KMS-11 (cell line): ENCODE results near the gene BCL2L11.

Experiments
- H2AFZ ChIP-seq: fragments of 200-600 bp; sonication (generic); 2 replicates; pipeline ENCODE4 v1.6.1; 2016; ENCODE audit warnings: antibody characterized with exemption, mixed run types, low read depth
- H3K27ac ChIP-seq: fragments of 200-600 bp; sonication (generic); 2 replicates; pipeline ENCODE4 v1.6.1; 2016; ENCODE audit warnings: mild to moderate bottlenecking, mixed run types
- H3K27me3 ChIP-seq: fragments of 200-600 bp; sonication (generic); 2 replicates; pipeline ENCODE4 v1.6.1; 2017; ENCODE audit warnings: mild to moderate bottlenecking, low read depth, mixed run types, moderate library complexity; ENCODE audit not compliant: insufficient read depth
- H3K36me3 ChIP-seq: fragments of 200-600 bp; sonication (generic); 2 replicates; pipeline ENCODE4 v1.6.1; 2017; ENCODE audit warnings: mild to moderate bottlenecking, mixed run types; ENCODE audit not compliant: insufficient read depth
- H3K4me1 ChIP-seq: fragments of 200-600 bp; sonication (generic); 2 replicates; pipeline ENCODE4 v1.6.1; 2016; ENCODE audit warnings: mild to moderate bottlenecking, low read depth, mixed run types; ENCODE audit not compliant: poor library complexity, severe bottlenecking
- H3K4me2 ChIP-seq: fragments of 200-600 bp; sonication (generic); 2 replicates; pipeline ENCODE4 v1.7.0; 2016; ENCODE audit warnings: mild to moderate bottlenecking, mixed run types
- H3K4me3 ChIP-seq: fragments of 200-600 bp; sonication (generic); IDR thresholded peaks from 2 replicates; pipeline ENCODE4 v1.6.1; 2017; ENCODE audit warnings: low read depth, low read length, mixed read lengths; ENCODE audit not compliant: insufficient read depth
- H3K79me2 ChIP-seq: fragments of 200-600 bp; sonication (generic); 2 replicates; pipeline ENCODE4 v1.6.1; 2016; ENCODE audit warnings: low read depth, mixed run types; ENCODE audit not compliant: insufficient read depth
- H3K9ac ChIP-seq: fragments of 200-600 bp; sonication (generic); 2 replicates; pipeline ENCODE4 v1.6.1; 2016; ENCODE audit warnings: mild to moderate bottlenecking, mixed run types
- H4K20me1 ChIP-seq: fragments of 200-600 bp; sonication (generic); 2 replicates; pipeline ENCODE4 v1.6.1; 2016; ENCODE audit warnings: mild to moderate bottlenecking, mixed run types; ENCODE audit not compliant: insufficient read depth
- TF ChIP-seq, protein P1 (sequence below): fragments of 200-600 bp; sonication (generic); conservative IDR thresholded peaks from 2 replicates; pipeline ENCODE4 v1.6.1; 2017; ENCODE audit warnings: low read depth, mild to moderate bottlenecking, antibody characterized with exemption, low read length, moderate library complexity, mixed read lengths

The BCL2L11 gene

DNA sequence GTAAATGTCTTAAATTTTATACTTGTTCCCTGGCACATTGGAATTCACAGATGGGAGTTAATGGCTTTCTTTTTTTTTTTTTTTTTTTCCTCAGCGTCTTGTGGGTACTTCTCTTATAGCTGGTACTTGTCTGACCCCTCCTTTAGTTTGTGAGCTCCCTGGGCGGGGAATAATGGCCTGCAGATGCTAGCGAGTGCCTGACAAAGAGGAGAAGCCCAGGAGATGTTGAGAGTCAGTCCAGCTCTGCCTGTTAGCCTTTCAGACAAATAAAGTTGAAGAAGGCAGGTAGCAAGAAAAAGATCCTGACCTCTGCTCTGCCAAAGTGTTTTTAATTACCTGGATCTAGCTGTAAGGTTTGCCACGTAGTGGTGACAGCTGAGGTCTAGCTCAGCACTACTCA is 6.6 kb downstream of the BCL2L11 start:
- no peak overlapping the region for H3K9ac ChIP-seq
- no peaks in the 10 kb centered on the region for H3K36me3 ChIP-seq
- H3K79me2 ChIP-seq: peaks cover 30% of the 10 kb centered on the region; the same call in 1 of the 2 replicates
- peaks cover 7% of the 10 kb centered on the region for H3K4me1 ChIP-seq
- no peaks in the 10 kb centered on the region for H4K20me1 ChIP-seq
- TF ChIP-seq, protein P1, sequence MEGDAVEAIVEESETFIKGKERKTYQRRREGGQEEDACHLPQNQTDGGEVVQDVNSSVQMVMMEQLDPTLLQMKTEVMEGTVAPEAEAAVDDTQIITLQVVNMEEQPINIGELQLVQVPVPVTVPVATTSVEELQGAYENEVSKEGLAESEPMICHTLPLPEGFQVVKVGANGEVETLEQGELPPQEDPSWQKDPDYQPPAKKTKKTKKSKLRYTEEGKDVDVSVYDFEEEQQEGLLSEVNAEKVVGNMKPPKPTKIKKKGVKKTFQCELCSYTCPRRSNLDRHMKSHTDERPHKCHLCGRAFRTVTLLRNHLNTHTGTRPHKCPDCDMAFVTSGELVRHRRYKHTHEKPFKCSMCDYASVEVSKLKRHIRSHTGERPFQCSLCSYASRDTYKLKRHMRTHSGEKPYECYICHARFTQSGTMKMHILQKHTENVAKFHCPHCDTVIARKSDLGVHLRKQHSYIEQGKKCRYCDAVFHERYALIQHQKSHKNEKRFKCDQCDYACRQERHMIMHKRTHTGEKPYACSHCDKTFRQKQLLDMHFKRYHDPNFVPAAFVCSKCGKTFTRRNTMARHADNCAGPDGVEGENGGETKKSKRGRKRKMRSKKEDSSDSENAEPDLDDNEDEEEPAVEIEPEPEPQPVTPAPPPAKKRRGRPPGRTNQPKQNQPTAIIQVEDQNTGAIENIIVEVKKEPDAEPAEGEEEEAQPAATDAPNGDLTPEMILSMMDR: no peak
- H3K27ac ChIP-seq: no peak overlapping the region
- no peaks in the 10 kb centered on the region for H3K27me3 ChIP-seq
- no peak overlapping the region for H3K4me2 ChIP-seq
- H3K4me3 ChIP-seq: no peak overlapping the region
- no peak overlapping the region for H2AFZ ChIP-seq

DNA sequence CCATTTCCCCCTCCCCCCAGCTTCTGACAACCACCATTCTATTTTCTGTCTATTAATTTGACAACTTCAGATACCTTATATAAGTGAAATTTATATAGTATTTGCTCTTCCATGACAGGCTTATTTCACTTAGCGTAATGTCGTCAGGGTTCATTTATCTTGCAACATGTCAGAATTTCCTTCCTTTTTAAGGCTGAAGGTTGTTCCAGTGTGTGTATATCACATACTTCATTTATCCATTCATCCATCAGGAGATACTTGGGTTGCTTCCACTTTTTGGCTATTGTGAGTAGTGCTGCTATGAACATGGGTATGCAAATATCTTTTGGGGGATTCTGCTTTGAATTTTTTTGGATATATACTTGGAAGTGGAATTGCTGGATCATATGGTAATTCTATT is 7.4 kb downstream of the BCL2L11 start:
- H3K36me3 ChIP-seq: no peaks in the 10 kb centered on the region
- no peak overlapping the region for H2AFZ ChIP-seq
- H3K79me2 ChIP-seq: peaks cover 29% of the 10 kb centered on the region; the same call in 1 of the 2 replicates
- H3K9ac ChIP-seq: no peak overlapping the region
- no peak overlapping the region for H3K27ac ChIP-seq
- TF ChIP-seq, protein P1: no peak
- peaks cover 10% of the 10 kb centered on the region for H3K4me1 ChIP-seq
- H4K20me1 ChIP-seq: no peaks in the 10 kb centered on the region
- no peaks in the 10 kb centered on the region for H3K27me3 ChIP-seq
- no peak overlapping the region for H3K4me3 ChIP-seq
- H3K4me2 ChIP-seq: no peak overlapping the region

DNA sequence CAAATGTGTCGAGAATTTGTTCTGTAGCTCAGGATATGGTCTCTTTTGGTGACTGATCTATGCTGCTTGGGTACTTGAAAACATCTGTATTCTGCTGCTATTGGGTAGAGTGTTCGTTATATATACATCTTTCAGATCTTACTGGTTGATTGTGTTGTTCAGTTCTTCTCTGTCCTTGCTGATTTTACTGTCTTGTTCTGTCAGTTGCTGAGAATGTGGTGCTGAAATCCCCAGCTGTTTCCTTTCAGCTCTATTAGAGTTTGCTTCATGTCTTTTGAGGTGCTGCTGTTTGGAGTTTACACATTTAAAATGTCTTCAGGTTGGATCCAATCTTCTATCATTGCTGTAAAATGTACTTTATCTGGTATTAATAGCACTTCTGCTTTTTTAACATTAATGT is 12.9 kb downstream of the BCL2L11 start:
- no peak overlapping the region for H3K9ac ChIP-seq
- H2AFZ ChIP-seq: no peak overlapping the region
- no peak overlapping the region for H3K4me2 ChIP-seq
- peaks cover 17% of the 10 kb centered on the region for H3K4me1 ChIP-seq
- no peak overlapping the region for H3K4me3 ChIP-seq
- H3K36me3 ChIP-seq: no peaks in the 10 kb centered on the region
- no peak overlapping the region for H3K27ac ChIP-seq
- TF ChIP-seq, protein P1: no peak
- peaks cover 15% of the 10 kb centered on the region; the same call in 1 of the 2 replicates for H3K79me2 ChIP-seq
- peaks cover 10% of the 10 kb centered on the region; the same call in 1 of the 2 replicates for H4K20me1 ChIP-seq
- no peaks in the 10 kb centered on the region for H3K27me3 ChIP-seq

DNA sequence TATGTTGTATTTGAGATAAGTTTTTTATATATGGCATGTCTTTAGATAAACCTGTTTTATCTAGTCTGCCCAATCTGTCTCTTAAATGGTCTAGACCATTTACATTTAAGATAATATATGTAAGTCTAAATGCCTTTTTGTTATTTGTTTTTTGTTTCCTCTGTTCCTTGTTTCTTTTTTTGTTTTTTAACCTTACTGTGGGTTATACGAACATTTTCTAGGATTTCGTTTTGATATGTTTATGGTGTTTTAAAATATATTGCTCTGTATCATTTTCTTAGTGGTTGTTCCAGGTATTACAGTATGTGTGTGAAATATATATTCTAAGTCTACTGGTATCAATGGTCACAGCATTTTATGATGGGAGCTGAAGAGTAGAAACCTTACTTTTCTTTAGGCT is 13.3 kb downstream of the BCL2L11 start:
- no peak overlapping the region for H3K9ac ChIP-seq
- H2AFZ ChIP-seq: no peak overlapping the region
- no peak overlapping the region for H3K4me2 ChIP-seq
- peaks cover 17% of the 10 kb centered on the region for H3K4me1 ChIP-seq
- peaks cover 15% of the 10 kb centered on the region; the same call in 1 of the 2 replicates for H3K79me2 ChIP-seq
- H3K27ac ChIP-seq: no peak overlapping the region
- TF ChIP-seq, protein P1: peak; percentile 36; the same call in 1 of the 2 replicates
- no peaks in the 10 kb centered on the region for H3K36me3 ChIP-seq
- no peak overlapping the region for H3K4me3 ChIP-seq
- no peaks in the 10 kb centered on the region for H3K27me3 ChIP-seq
- peaks cover 10% of the 10 kb centered on the region; the same call in 1 of the 2 replicates for H4K20me1 ChIP-seq
